Right kidney (tissue), 9 donors: ENCODE measurements around the gene BLTP3A.
"Not testable (repeated sequence)": the region's sequence is repeated elsewhere in the genome, so short reads cannot be mapped to it uniquely, and the experiment has no call there.

Source experiments
- DNase-seq: peaks from one replicate; pipeline ENCODE4 v3.0.0-alpha.2; 2016
- long read RNA-seq, 8 donors: transcript quantifications; one replicate each; lab custom pipeline, GENCODE V29; 2026

BLTP3A gene, protein sequence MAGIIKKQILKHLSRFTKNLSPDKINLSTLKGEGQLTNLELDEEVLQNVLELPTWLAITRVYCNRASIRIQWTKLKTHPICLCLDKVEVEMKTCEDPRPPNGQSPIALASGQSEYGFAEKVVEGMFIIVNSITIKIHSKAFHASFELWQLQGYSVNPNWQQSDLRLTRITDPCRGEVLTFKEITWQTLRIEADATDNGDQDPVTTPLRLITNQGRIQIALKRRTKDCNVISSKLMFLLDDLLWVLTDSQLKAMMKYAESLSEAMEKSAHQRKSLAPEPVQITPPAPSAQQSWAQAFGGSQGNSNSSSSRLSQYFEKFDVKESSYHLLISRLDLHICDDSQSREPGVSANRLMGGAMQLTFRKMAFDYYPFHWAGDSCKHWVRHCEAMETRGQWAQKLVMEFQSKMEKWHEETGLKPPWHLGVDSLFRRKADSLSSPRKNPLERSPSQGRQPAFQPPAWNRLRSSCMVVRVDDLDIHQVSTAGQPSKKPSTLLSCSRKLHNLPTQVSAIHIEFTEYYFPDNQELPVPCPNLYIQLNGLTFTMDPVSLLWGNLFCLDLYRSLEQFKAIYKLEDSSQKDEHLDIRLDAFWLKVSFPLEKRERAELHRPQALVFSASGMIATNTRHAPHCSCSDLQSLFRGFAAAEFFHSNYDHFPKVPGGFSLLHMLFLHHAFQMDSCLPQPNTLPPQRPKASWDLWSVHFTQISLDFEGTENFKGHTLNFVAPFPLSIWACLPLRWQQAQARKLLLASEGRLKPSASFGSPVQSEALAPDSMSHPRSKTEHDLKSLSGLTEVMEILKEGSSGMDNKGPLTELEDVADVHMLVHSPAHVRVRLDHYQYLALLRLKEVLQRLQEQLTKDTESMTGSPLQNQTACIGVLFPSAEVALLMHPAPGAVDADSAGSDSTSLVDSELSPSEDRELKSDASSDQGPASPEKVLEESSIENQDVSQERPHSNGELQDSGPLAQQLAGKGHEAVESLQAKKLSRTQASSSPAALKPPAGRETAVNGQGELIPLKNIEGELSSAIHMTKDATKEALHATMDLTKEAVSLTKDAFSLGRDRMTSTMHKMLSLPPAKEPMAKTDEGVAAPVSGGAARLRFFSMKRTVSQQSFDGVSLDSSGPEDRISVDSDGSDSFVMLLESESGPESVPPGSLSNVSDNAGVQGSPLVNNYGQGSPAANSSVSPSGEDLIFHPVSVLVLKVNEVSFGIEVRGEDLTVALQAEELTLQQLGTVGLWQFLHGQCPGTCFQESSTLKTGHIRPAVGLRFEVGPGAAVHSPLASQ (N-terminal part only)
- long read RNA-seq, donor 1, partial matches to known transcripts: 38 of 63 reads
- long read RNA-seq, donor 1, other reads (novel, unspliced or antisense): 25 of 63 reads
- long read RNA-seq, donor 2: 0 reads
- long read RNA-seq, donor 3: 0 reads
- long read RNA-seq, donor 4: 0 reads
- long read RNA-seq, donor 5, partial matches to known transcripts: 17 of 46 reads
- long read RNA-seq, donor 5, other reads (novel, unspliced or antisense): 29 of 46 reads
- long read RNA-seq, donor 6, full-length matches to known transcripts: 1 of 43 reads
- long read RNA-seq, donor 6, partial matches to known transcripts: 24 of 43 reads
- long read RNA-seq, donor 6, other reads (novel, unspliced or antisense): 18 of 43 reads
- long read RNA-seq, donor 7, partial matches to known transcripts: 46 of 72 reads
- long read RNA-seq, donor 7, other reads (novel, unspliced or antisense): 26 of 72 reads
- long read RNA-seq, donor 8, full-length matches to known transcripts: 1 of 65 reads
- long read RNA-seq, donor 8, partial matches to known transcripts: 40 of 65 reads
- long read RNA-seq, donor 8, other reads (novel, unspliced or antisense): 24 of 65 reads

DNA sequence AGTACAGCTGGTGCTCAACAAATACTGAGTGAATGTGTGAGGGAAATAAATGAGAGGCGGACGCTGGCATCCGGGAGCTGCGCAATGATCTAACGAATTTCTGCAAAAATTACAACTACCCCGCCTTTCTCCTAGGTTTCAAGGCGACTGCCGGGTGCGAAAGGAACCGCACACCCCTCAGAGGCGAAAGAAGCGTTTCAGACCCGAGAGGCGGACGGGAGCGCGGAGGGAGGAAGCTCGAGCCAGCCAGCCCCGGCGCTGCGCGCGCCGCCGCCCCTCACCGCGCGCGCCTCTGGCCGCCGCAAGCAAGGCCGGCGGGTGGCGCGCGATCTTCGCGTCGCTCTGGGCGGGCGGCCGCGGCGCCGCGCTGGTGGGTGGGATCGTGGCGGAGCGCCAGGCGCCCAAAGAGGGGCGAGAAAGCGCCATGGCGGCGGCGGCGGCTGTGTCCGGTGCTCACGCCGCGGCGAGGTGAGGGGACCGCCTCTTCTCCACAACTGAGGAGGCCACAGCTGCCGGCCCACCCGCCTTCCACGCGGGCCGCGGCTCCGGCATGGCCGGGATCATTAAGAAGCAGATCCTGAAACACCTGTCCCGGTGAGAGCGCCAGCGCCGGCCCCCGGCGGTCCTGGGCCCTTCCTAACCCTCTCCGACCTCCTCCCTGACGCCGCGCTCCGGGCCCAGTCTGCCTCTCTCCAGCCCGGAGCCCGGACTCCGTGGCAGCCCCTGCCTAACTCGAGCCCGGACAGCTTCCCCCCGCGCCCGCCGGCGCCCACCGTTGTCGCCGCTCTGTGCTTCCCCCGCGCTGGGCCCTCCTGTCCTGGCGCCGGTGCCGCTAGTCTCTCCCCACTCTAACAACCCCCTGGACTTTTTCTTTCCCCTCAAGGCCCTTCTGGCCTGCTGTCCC lies at the start of gene BLTP3A:
Gene BLTP3A (plus strand): TSS at position 383 of the 904 bp plus-strand sequence. CDS start 168 bp downstream, at position 551.
- peak; percentile 92 for DNase-seq

DNA sequence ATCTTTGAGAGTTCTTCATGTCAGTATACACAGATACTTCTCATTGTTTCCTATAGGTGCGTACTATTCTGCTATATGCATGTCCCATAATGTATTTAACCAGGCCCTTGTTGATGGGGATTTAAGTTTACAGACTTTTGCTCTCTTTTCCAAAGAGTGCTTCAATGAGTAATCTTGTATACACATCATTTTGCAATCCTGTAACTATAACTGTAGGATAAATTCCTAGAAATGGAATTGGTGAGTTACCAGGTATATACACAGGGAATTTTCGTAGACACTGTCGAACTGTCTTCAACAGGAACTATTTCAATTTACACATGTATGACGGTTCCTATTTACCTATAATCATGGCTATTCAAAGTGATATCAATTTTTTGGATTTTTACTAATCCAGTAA lies 49.8 kb upstream of the BLTP3A start:
- no peak for DNase-seq

- DNase-seq: no peak
Observed at GRCh38 chr6:34743625-34744293, 48.1 kb upstream of the BLTP3A start.

GRCh38 chr6:34744294-34744647 lies 47.6 kb upstream of the BLTP3A start:
- DNase-seq: not testable (repeated sequence)

- no peak for DNase-seq
Observed at GRCh38 chr6:34745277-34746103, 46.4 kb upstream of the BLTP3A start.

GRCh38 chr6:34746104-34746846 lies 45.6 kb upstream of the BLTP3A start:
- no peak for DNase-seq

DNA sequence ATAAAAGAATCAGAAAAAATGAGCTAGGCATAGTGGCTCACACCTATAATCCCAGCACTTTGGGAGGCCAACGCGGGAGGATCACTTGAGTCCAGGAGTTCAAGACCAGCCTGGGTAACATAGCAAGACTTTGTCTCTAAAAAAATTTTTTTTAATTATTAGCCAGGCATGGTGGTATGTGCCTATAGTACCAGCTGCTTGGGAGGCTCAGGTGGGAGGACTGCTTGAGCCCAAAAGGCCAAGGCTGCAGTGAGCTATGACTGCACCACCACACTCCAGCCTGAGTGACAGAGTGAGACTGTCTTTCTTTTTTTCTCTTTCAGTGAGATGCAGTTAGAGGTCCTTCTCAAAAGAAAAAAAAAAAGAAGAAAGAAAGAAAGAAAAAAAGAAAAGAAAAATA lies 43.1 kb upstream of the BLTP3A start:
- no peak for DNase-seq

DNA sequence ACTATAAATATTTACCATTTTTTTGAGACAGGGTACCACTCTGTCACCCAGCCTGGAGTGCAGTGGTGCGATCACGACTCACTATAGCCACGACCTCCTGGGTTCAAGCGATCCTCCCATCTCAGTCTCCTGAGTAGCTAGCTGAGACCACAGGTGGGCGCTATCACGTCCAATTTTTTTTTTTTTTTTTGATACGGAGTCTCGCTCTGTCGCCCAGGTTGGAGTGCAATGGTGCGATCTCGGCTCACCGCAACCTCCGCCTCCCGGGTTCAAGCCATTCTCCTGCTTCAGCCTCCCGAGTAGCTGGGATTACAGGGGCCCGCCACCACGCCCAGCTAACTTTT lies 35.4 kb upstream of the BLTP3A start:
- peak; percentile 33 for DNase-seq

DNA sequence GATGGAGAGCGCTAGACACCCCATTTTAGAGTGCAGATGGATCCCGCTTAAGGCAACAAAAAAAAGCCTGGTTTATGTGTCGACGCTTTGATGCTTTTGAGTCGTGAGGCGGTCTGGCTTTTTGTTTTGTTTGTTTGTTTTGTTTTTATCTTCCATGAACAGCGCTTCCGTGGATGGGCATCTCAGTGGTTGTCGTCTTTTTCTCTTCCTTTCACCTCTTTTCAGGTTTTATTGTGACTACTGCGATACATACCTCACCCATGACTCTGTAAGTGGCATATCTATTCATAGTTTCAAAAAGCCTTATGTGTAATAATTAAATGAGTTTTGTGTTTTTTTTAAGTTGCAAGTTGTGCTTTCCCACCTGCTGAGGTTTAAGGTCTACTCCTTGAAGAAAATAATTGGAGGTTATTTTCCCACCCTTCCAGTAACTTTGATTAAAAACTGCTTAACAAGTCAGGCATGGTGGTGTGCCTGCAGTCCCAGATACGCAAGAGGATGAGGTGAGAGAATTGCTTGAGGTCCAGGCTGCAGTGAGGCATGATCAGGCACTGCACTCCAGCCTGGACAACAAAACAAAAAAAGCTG lies 34.1 kb upstream of the BLTP3A start:
- no peak for DNase-seq

DNA sequence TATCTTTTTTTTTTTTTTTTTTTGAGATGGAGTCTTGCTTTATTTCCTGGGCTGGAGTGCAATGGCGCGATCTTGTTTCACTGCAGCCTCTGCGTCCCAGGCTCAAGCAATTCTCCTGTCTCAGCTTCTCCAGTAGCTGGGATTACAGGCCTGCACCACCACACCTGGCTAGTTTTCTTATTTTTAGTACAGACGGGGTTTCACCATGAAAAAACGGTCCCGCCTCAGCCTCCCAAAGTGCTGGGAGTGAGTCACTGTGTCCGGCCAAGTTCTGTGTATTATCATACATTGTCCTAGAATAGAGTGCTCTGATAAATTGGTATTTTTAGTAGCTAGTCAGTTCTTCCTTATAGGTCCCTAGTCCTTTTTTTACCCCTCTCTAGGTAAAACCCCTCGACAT lies 31.8 kb upstream of the BLTP3A start:
- no peak for DNase-seq

- not testable (repeated sequence) for DNase-seq
Observed at GRCh38 chr6:34761681-34762080, 30.2 kb upstream of the BLTP3A start.

GRCh38 chr6:34768148-34768547 lies 23.7 kb upstream of the BLTP3A start:
- DNase-seq: no peak

GRCh38 chr6:34771727-34772126 lies 20.2 kb upstream of the BLTP3A start:
- no peak for DNase-seq

DNA sequence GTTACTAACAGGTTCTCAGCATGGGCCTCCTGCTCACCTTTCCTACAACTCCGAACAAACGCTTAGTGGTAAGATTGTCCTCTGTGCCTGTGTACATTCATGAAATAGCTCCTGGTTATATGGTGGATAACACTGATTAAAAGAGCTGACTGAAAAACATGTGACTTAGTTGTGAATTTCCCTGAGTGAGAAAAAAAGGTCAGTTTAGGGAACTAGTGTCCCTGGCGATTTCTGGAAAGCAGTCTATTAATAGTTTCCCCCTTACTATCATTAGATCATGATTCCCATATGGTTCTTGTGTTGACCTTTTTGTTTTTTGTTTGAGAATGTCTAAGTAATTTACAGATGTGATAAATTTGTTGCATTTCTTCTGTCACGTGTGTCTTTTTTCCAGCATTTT lies 18.9 kb upstream of the BLTP3A start:
- DNase-seq: no peak

GRCh38 chr6:34773916-34774315 lies 18.0 kb upstream of the BLTP3A start:
- DNase-seq: no peak

DNA sequence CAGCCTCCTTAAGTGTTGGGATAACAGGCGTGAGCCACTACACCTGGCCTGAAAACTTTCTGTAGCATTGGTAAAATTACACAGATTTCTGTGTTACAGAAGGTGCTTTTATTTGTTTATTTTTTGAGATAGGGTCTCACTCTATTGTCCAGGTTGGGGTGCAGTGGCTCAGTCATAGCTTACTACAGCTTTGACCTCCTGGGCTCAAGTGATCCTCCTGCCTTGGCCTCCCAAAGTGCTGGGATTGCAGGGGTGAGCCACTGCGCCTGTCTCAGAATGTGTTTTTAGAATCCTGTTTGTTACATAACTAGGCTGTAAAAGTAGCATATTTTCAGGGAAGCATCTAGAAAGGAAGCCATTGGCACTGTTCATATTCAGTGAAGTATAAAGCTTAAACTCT lies 16.9 kb upstream of the BLTP3A start:
- no peak for DNase-seq

GRCh38 chr6:34785375-34785774 lies 6.5 kb upstream of the BLTP3A start:
- not testable (repeated sequence) for DNase-seq

- DNase-seq: not testable (repeated sequence)
Observed at GRCh38 chr6:34787152-34787551, 4.7 kb upstream of the BLTP3A start.
